HepG2 (cell line): ENCODE data around the gene LENG1.
"Not testable (repeated sequence)": the region's sequence is repeated elsewhere in the genome, so short reads cannot be mapped to it uniquely, and the experiment has no call there.

Experiments used
- ARID3A ChIP-seq: IDR thresholded peaks from 2 replicates; pipeline ENCODE4 v1.6.1; 2012; ENCODE audit warnings: low read depth, low read length, improper control_type of control experiment
- EED ChIP-seq: sonication (generic); formaldehyde crosslinking; IDR thresholded peaks from 2 replicates; pipeline ENCODE4 v1.5.0; 2020; ENCODE audit warnings: mild to moderate bottlenecking, missing genetic modification reagents
- MNT ChIP-seq: fragments of 450-650 bp; IDR thresholded peaks from 2 replicates; pipeline ENCODE4 v1.6.1; 2016
- REST ChIP-seq, 2 experiments: IDR thresholded peaks; 2 replicates each; pipeline ENCODE4 v1.6.1; 2011 to 2012; ENCODE audit warnings: low read length in 2 of 2, borderline replicate concordance in 1 of 2, low read depth in 1 of 2, mild to moderate bottlenecking in 1 of 2, moderate library complexity in 1 of 2
- TAF1 ChIP-seq: sonication (generic); formaldehyde crosslinking; IDR thresholded peaks from 2 replicates; pipeline ENCODE4 v1.4.0; 2020; ENCODE audit warnings: missing genetic modification reagents
- TBP ChIP-seq: sonication (generic); formaldehyde crosslinking; IDR thresholded peaks from 2 replicates; pipeline ENCODE4 v1.5.0; 2020; ENCODE audit warnings: missing genetic modification reagents
- YY1 ChIP-seq: IDR thresholded peaks from 2 replicates; pipeline ENCODE4 v1.6.1; 2011; ENCODE audit warnings: low read length, low read depth, moderate library complexity, mild to moderate bottlenecking; ENCODE audit not compliant: insufficient read depth, insufficient replicate concordance
- ZNF337 ChIP-seq: sonication (generic); formaldehyde crosslinking; IDR thresholded peaks from 2 replicates; pipeline ENCODE4 v1.5.1; 2020; ENCODE audit warnings: missing genetic modification reagents, low read depth, mild to moderate bottlenecking, borderline replicate concordance
- ZNF788 ChIP-seq: sonication (generic); formaldehyde crosslinking; IDR thresholded peaks from 2 replicates; pipeline ENCODE4 v1.5.0; 2020; ENCODE audit warnings: mild to moderate bottlenecking, missing genetic modification reagents, borderline replicate concordance

- TF ChIP-seq TBP (CRISPR knock-in tag); ZNF337 (CRISPR knock-in tag); ARID3A; EED; REST (IDR thresholded peaks at IDR 0.05; ENCODE audit: borderline replicate concordance in 1 of 2, low read depth in 1 of 2, low read length in 2 of 2); YY1; ZNF788 (CRISPR knock-in tag); MNT; TAF1 (CRISPR knock-in tag): not testable (repeated sequence)
Measured at GRCh38 chr19:54171736-54172431, 12.4 kb upstream of the LENG1 start.
